AG04449 (cell line): ENCODE measurements around the gene TBC1D3B.
"Not testable (repeated sequence)": the region's sequence is repeated elsewhere in the genome, so short reads cannot be mapped to it uniquely, and the experiment has no call there.

Experiments
- CTCF ChIA-PET: fragments of 350-600 bp; formaldehyde crosslinking; extraction: SDS; loops from one replicate; lab custom pipeline; 2021; ENCODE audit warnings: antibody characterized with exemption; lab: Yijun Ruan, JAX
- POLR2A ChIA-PET: fragments of 400-600, 350-600 bp; formaldehyde crosslinking; extraction: SDS; loops from one replicate; lab custom pipeline; 2020; ENCODE audit warnings: antibody characterized with exemption, inconsistent platforms; lab: Yijun Ruan, JAX
- DNase-seq: peaks from one replicate; pipeline ENCODE4 v3.0.0-alpha.2; 2010; ENCODE audit warnings: low read depth, low spot score
- H3K4me3 ChIP-seq: 2 replicates; pipeline ENCODE4 v1.5.1; 2011; ENCODE audit warnings: low read depth, mild to moderate bottlenecking, control low read depth, low read length
- TF ChIP-seq, protein P1 (sequence below): IDR thresholded peaks from one replicate; pipeline ENCODE4 v1.5.1; 2011; ENCODE audit warnings: mild to moderate bottlenecking, moderate library complexity, low read length, control low read depth, inconsistent platforms; ENCODE audit not compliant: insufficient read depth; ENCODE audit errors: missing control alignments

TBC1D3B gene

DNA sequence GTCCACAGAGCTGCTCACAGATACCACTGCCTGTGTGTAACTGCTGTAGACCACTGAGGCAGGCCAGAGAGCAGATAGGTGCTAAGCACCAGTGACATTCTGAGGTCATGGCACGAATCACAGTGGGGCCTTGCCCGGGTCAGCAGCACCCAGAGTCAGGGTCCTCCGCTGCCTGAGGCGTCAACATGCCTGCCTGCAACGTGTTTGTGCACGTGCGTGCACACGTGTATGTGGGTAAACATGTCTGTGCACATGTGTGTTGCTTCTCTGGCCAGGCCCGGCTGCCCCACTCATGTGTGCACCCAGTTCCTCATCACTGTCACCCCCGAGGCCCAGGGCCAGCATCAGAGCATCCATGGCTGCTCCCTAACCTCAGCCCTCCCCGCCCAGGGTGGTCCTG is at the start of gene TBC1D3B:
TBC1D3B (minus strand) TSS at position 101 of the 400 bp plus-strand sequence. CDS start 1,586 bp downstream, outside the sequence.
- POLR2A ChIA-PET, DNase-seq, H3K4me3 ChIP-seq, CTCF ChIA-PET: not testable (repeated sequence)

DNA sequence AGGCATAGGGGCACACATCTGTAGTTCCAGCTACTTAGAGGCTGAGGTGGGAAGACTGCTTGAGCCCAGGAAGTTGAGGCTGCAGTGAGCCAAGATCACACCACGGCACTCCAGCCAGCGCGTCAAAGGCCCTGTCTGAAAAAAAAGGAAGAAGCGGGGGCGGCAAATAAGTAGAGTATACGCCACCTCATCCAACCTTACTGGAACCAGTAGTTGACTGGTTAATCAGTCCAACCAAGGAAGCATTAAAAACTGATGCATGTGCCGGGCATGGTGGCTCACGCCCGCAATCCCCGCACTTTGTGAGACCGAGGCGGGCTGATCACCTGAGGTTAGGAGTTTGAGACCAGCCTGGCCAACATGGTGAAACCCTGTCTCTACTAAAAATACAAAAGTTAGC is 46.5 kb upstream of the TBC1D3B start:
- H3K4me3 ChIP-seq, POLR2A ChIA-PET, DNase-seq, CTCF ChIA-PET: not testable (repeated sequence)

GRCh38 chr17:36221581-36222100 is 45.2 kb upstream of the TBC1D3B start:
- POLR2A ChIA-PET, H3K4me3 ChIP-seq, DNase-seq, CTCF ChIA-PET: not testable (repeated sequence)

GRCh38 chr17:36220737-36221580 is 44.5 kb upstream of the TBC1D3B start:
- POLR2A ChIA-PET, CTCF ChIA-PET, H3K4me3 ChIP-seq, DNase-seq: not testable (repeated sequence)

GRCh38 chr17:36219556-36219955 is 43.1 kb upstream of the TBC1D3B start:
- DNase-seq, CTCF ChIA-PET, H3K4me3 ChIP-seq, POLR2A ChIA-PET: not testable (repeated sequence)

DNA sequence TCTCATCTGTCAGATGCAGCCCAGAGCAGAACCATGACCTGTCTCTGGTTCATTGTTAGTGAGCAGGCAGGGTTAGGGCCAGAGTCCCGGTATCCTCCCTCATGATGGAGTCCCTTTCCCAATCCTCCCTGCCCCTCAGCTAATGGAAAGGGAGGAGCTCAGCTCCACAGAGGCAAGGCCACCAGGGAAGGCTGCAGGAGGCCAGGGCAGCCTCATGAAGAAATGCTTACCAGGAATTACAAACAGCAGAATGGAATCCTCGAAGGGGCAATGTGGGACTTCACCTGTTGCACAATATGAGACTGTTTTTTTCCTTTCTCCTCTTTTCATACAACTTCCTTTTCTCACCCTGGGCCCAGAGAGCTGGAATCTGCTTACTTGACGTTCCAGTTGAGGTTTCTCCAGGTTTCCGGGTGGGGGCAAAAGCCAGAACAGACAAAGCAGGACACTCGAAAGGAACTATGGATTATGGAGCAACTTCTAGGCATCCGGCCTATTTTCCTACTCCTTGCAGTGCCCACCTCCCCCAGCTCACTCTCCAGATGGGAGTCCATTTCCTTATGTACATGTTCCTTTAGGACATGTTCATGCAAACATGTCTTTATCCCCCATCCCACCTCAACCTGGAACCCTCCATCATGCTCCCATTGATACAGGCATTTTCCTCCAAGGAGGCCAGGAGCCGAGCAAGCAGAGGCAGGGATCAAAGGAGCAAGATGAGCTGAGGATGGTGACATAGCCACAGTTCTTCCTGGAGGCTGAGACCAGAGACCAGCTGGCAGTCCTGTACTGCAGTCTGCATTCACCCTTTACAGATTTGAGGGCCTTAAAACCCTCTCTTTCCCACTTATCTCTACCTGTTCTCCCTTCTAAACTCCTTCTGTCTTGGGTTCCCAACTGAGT is 39.2 kb upstream of the TBC1D3B start:
- CTCF ChIA-PET, DNase-seq, POLR2A ChIA-PET, H3K4me3 ChIP-seq: not testable (repeated sequence)

DNA sequence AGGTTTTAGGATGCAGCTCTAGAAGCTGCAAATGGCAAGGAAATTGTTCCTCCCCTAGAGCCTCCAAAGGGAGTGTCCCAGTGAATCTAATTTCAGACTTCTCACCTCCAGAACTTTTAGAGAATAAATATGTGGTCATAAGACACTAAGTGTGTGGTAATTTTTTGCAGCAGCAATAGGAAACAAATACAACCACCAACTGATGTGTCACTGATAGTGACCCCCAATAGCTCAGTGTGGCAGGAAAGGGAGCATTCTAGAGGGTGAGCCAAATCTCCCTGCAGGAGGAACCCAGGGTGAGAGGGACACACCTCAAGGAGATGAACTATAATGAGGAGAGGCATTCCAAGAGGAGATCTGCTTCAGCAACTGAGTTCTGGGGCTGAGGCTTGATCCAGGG is 38.5 kb upstream of the TBC1D3B start:
- CTCF ChIA-PET, result no interaction called here
- POLR2A ChIA-PET, result no interaction called here
- TF ChIP-seq, protein P1, sequence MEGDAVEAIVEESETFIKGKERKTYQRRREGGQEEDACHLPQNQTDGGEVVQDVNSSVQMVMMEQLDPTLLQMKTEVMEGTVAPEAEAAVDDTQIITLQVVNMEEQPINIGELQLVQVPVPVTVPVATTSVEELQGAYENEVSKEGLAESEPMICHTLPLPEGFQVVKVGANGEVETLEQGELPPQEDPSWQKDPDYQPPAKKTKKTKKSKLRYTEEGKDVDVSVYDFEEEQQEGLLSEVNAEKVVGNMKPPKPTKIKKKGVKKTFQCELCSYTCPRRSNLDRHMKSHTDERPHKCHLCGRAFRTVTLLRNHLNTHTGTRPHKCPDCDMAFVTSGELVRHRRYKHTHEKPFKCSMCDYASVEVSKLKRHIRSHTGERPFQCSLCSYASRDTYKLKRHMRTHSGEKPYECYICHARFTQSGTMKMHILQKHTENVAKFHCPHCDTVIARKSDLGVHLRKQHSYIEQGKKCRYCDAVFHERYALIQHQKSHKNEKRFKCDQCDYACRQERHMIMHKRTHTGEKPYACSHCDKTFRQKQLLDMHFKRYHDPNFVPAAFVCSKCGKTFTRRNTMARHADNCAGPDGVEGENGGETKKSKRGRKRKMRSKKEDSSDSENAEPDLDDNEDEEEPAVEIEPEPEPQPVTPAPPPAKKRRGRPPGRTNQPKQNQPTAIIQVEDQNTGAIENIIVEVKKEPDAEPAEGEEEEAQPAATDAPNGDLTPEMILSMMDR, result no peak

GRCh38 chr17:36213695-36214094 is 37.3 kb upstream of the TBC1D3B start:
- ChIA-PET POLR2A (no interaction called here), CTCF (no interaction called here)
- TF ChIP-seq, protein P1, result no peak
- H3K4me3 ChIP-seq, result no peak overlapping the region
- no peak for DNase-seq

More for the DNA sequence above, 38.5 kb upstream of the TBC1D3B start:
- H3K4me3 ChIP-seq, result no peak overlapping the region
- DNase-seq, result no peak

DNA sequence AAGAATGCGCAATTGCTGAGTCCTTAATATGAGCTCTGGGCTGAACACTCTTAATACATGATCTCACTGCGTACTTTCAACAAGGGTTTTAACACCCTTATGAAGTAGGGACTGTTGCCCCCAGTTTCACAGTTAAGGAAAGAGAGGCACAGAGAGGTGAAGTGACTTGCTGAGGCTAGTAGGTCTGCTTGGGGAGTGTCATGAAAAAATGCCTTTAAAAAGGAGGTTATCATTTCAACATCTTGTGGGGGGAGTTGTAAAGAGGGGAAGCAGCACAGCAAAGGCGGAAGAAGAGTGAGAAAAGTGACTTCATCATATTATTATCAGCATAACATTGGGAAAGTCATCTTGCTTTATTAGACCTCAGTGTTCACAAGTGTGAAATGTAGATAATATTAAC is 36.5 kb upstream of the TBC1D3B start:
- ChIA-PET CTCF (no interaction called here), POLR2A (no interaction called here)
- TF ChIP-seq, protein P1, result no peak
- H3K4me3 ChIP-seq, result no peak overlapping the region
- no peak for DNase-seq
